WERI-Rb-1 (cell line): ENCODE data around the gene FOCAD.

Experiments used
- DNase-seq: peaks from one replicate; pipeline ENCODE4 v3.0.0-alpha.2; 2020
- H3K27ac ChIP-seq: fragments of 250-450 bp; sonication (Bioruptor Pico); 2 replicates; pipeline ENCODE4 v1.5.1; 2020; ENCODE audit warnings: mild to moderate bottlenecking, moderate library complexity
- H3K27me3 ChIP-seq: fragments of 250-450 bp; sonication (Bioruptor Pico); 2 replicates; pipeline ENCODE4 v1.5.1; 2021; ENCODE audit warnings: mild to moderate bottlenecking, low read depth, moderate library complexity; ENCODE audit not compliant: insufficient read depth, severe bottlenecking
- H3K36me3 ChIP-seq: fragments of 250-450 bp; sonication (Bioruptor Pico); 2 replicates; pipeline ENCODE4 v1.5.1; 2020; ENCODE audit warnings: mild to moderate bottlenecking, moderate library complexity
- H3K4me3 ChIP-seq: 2 replicates; pipeline ENCODE4 v1.5.1; 2011; ENCODE audit warnings: low read depth, mild to moderate bottlenecking, control low read depth, low read length
- H3K9me3 ChIP-seq: fragments of 250-450 bp; sonication (Bioruptor Pico); 2 replicates; pipeline ENCODE4 v1.5.1; 2021; ENCODE audit warnings: mild to moderate bottlenecking, moderate library complexity; ENCODE audit not compliant: severe bottlenecking
- TF ChIP-seq, protein P1 (sequence below): IDR thresholded peaks from 2 replicates; pipeline ENCODE4 v1.5.1; 2011; ENCODE audit warnings: low read depth, mild to moderate bottlenecking, control low read depth, inconsistent platforms, low read length

Gene FOCAD

GRCh38 chr9:20880675-20881074 lies 196.6 kb downstream of the FOCAD start:
- Histone ChIP-seq H3K27me3 (no peaks in the 10 kb centered on the region), H3K9me3 (no peaks in the 10 kb centered on the region), H3K4me3 (no peak overlapping the region), H3K27ac (no peak overlapping the region), H3K36me3 (no peaks in the 10 kb centered on the region)
- no peak for DNase-seq
- TF ChIP-seq, protein P1, sequence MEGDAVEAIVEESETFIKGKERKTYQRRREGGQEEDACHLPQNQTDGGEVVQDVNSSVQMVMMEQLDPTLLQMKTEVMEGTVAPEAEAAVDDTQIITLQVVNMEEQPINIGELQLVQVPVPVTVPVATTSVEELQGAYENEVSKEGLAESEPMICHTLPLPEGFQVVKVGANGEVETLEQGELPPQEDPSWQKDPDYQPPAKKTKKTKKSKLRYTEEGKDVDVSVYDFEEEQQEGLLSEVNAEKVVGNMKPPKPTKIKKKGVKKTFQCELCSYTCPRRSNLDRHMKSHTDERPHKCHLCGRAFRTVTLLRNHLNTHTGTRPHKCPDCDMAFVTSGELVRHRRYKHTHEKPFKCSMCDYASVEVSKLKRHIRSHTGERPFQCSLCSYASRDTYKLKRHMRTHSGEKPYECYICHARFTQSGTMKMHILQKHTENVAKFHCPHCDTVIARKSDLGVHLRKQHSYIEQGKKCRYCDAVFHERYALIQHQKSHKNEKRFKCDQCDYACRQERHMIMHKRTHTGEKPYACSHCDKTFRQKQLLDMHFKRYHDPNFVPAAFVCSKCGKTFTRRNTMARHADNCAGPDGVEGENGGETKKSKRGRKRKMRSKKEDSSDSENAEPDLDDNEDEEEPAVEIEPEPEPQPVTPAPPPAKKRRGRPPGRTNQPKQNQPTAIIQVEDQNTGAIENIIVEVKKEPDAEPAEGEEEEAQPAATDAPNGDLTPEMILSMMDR = no peak

GRCh38 chr9:20884985-20885593 lies 201.0 kb downstream of the FOCAD start:
- no peaks in the 10 kb centered on the region for H3K27me3 ChIP-seq
- TF ChIP-seq, protein P1 = peak; percentile 65
- DNase-seq = peak; percentile 62
- H3K9me3 ChIP-seq = no peaks in the 10 kb centered on the region
- no peak overlapping the region for H3K4me3 ChIP-seq
- H3K27ac ChIP-seq = no peak overlapping the region
- H3K36me3 ChIP-seq = no peaks in the 10 kb centered on the region

GRCh38 chr9:20898885-20899554 lies 215.0 kb downstream of the FOCAD start:
- Histone ChIP-seq H3K36me3 (no peaks in the 10 kb centered on the region), H3K4me3 (no peak overlapping the region), H3K27me3 (no peaks in the 10 kb centered on the region), H3K9me3 (no peaks in the 10 kb centered on the region), H3K27ac (no peak overlapping the region)
- DNase-seq = no peak
- TF ChIP-seq, protein P1 = no peak

- no peak overlapping the region for H3K4me3 ChIP-seq
- H3K27ac ChIP-seq = no peak overlapping the region
- TF ChIP-seq, protein P1 = no peak
- H3K36me3 ChIP-seq = no peaks in the 10 kb centered on the region
- H3K27me3 ChIP-seq = no peaks in the 10 kb centered on the region
- H3K9me3 ChIP-seq = no peaks in the 10 kb centered on the region
- DNase-seq = no peak
Observed at GRCh38 chr9:20903212-20903611, 219.2 kb downstream of the FOCAD start.

DNA sequence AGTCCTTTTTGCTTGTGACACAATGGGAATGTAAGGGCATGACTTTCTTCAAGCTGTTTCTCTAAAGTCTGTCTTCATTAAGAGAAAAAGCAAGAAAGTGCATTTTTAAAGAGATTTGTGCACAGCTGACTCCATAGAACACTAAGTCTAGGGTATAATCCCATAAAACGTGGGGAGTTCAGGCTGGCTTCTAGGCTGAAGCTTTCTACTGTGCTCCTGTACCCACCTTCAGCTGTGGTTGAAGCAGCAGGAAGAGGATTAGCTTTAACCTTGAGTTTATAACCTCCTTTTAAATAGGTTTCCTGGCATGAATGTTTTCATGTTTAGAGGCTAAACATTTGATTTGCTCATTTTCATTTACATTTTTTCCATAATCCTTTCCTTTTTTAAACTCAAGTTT lies 220.9 kb downstream of the FOCAD start:
- no peak overlapping the region for H3K27ac ChIP-seq
- no peaks in the 10 kb centered on the region for H3K36me3 ChIP-seq
- TF ChIP-seq, protein P1 = no peak
- H3K9me3 ChIP-seq = no peaks in the 10 kb centered on the region
- H3K4me3 ChIP-seq = no peak overlapping the region
- H3K27me3 ChIP-seq = no peaks in the 10 kb centered on the region
- DNase-seq = peak; percentile 11
